SKM-1 treated with dmso at 0.1 percent for 144 hours (cell line): ENCODE measurements around the gene PCLO.

Experiments used
- DNase-seq: peaks from one replicate; lab custom pipeline; 2025; ENCODE audit not compliant: unreplicated experiment; lab: John Stamatoyannopoulos, UW

Gene PCLO

DNA sequence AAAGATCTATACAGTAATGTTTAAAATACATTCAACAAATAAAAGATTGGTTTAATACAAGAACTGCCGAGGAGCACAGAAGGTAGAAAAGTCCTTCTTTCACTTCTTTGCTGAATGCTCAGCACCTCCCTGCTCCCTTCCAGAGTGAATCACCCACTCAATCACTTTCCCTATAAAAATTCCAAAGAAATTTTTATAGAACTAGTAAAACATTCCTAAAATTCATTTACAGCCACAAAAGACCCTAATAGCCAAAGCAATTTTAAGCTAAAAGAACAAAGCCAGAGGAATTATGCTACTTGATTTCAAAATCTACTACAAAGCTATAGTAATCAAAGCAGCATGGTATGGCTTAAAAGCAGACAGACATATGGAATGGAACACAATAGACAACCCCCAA is 320.9 kb downstream of the PCLO start:
- DNase-seq = no peak

DNA sequence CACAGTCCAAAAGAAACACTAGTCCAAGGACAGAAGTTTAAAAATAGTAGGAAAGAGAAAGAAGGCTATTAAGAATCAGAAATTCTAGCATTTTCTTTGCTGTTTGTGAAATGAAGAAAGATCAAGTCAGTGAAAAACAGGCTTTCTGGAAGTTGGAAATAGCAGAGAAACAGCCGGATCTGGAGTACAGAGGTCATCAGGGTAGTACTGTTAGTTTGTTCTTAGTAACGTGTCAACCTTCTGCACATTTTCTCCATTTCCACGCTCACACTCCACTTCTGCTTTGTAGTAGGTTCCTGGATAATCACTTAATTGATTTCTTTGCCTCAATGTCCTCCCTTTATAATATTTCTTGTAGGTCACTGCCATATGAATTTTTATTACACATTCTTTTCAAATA is 322.6 kb downstream of the PCLO start:
- no peak for DNase-seq

DNA sequence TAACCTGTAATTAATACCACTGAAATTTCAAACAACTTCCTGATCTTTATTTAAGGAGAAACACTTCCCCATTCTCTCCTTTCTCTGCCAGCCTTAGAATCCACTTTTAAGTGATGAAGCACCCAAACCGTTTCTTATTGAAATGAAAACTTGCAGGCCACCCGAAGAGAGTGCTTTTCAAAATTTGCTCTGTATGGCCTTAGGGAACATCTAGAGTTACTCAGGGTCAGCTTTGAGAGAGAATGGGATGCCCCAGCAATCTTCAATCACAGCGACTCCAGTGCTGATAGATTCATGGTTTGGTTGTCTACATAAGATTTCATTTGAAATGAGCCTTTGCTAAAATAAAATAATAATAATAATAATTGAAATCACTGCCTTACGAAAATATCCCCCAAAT is 323.1 kb downstream of the PCLO start:
- no peak for DNase-seq

DNA sequence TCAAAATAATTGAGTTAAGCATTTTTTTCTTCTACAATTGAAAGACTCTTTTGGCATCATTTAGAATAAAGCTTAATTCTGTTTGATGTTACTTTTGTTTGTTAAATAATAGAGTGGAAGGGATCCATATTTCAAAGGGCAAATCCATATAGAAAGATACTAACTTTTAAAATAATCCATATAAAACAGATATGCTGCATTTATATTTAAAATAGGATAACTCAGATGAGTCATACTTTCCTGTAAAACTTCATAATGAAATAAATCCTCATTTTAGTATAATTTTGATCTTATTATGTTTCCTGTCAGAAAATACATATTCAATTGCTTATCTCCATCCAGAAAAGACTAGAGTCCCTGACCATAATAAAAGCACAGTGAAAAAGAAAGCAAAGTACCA is 323.6 kb downstream of the PCLO start:
- no peak for DNase-seq

DNA sequence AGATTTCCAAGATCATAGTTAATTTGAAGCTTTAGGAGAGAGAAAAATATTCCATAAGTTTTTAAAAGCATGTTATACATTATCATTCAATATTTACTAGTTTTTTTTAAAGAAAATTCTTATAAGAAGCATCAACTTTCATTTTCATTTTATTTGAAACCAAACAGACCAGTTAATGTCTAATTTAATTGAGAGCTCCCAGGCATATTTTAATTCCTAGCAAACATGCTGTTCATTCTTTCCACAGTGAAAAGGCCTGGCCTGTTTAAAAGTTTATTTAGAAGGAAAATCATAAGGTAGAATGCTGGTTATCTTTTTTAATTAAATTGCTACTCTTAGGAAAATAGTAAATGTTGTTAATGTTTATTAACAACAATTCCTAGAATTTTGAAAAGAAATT is 324.4 kb downstream of the PCLO start:
- no peak for DNase-seq

DNA sequence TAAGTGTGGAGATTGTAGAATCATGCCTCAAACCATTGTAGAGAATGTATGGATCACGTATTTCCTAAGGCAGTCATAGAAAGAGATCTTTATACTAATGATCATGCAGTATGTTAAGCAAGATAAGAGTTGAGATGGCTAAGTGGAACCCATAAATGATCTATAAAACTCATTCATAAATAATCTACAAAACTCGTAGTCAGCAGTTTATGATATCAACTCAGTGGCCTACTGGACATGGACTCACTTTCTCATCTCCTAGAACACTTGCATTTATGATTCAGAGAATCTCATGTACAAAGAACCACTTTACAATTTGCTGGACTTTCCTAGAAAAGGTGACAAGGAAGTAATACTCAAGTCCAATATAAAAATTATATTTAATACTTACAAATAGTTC is 339.6 kb downstream of the PCLO start:
- no peak for DNase-seq

DNA sequence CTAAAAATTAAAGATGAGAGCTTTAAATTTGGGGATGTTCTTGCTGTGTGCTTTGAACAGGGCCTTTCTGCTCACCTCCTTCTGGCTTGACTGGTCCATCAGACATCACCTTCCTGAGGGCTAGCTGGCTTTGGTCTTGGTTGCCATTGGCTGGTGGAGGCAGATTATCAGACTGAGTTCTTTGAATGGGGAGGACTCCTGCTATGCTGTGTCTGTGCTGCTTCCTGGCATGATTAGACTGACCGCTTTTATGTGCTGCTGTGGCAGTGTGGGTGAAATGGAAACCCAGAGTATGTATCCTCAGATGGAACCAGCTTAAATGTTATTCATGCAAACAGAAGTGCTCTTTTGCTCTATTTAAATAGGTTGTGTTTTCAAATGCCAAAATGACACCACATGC is 341.6 kb downstream of the PCLO start:
- DNase-seq = no peak

DNA sequence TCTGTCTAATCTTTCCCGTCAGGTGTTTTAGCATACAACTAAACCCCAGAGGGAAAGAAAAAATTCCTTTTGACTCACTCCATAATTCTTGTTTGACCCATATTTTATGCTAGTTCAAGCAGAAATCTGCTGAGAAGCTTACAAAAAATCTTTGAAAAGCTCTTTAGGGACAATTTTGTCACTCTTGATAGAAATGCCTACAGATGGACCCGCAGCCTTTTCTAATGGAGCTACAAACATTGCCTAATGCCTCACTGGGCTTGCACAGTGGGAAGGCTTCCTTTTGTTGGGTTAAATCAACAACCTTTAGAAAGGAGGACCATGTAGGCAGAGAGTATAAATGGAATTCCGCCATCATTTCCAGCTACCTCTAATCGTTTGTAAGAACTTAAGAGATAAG is 344.5 kb downstream of the PCLO start:
- DNase-seq = no peak

DNA sequence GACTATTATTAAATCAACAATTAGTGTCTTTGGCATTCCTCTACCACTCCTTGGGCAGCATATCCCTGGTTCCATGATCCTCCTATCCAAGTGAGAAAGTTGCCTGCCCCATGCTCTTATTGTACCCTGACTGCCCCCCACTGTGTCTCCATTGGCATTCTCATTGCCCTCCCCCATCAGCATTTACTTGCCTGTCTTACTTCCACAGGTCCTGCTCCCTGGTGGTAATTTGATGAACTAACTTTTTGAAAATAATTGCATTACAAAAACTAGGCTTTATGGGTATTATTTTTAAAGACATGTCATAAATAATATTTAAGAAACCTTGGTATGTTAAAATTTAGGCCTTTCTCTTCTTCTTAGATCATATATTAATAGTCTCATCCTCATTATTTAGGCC is 346.4 kb downstream of the PCLO start:
- no peak for DNase-seq

DNA sequence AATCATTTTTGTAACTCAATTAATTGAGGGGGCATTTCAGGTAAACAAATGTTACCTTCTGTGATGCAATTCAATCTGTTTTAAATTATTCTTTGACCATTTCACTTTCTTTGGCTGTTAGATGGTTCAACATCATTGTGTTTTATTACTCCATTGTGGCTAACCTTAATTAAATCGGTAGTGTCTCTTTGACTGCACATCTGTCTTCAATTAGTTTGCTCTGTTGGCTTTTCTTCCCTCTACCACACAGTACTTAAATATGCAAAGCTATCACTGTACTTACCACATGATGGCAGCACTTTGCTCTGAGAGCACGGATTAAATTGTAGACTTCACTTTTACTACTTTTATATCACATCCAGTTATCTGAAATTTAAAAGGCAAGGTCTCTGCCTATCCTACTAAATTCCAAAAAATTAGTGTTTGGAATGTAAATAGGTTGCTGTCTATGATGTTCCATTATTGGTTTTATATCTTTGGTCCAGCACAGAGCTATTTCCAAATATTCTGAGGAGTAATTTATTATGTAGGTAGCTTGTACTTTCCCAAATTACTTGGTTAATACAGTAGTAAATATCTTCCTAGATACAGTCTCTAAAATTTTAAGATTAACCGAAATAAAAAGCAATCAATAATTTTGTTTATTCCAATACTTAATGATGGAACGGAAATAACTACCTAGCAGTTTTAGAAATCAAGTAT is 352.0 kb downstream of the PCLO start:
- DNase-seq = peak; percentile 42

DNA sequence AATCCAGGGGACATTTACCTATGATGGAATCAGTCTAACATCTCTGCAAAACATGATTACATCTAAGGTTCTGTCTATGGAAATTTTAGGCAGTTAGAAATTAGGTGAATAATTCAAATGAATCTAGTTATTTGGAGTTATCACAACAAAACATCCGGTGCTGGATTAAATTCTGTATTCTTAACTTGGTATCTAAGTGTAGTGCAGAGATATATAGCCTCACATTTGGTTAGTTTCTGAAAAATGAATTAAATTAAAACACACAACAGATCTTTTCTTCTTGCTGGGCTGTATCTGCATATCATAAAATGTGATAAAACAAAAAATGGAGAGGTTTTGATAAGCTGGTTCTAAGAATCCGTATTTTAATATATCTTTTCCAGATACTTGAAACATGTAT is 354.1 kb downstream of the PCLO start:
- DNase-seq = no peak

DNA sequence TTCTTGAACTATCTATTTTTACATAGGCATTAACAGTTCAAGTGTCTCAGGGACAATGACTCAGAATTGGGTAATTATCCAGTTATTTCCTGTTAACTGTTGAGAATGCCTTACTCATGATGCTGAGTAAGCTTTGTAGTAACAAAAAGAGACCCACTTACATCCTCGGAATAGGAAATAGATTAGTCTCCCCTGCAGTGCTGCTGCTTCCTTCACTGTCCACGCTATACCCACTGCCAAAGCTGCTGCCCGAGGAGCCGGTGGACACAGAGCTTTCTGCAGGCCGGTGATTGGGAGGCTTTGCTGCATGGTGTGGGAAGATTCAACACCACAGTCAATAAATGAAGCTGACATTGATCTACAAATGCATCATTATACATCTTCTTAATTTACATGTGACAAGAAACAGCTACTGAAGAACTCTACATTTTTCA is 357.1 kb downstream of the PCLO start:
- DNase-seq = peak; percentile 62

DNA sequence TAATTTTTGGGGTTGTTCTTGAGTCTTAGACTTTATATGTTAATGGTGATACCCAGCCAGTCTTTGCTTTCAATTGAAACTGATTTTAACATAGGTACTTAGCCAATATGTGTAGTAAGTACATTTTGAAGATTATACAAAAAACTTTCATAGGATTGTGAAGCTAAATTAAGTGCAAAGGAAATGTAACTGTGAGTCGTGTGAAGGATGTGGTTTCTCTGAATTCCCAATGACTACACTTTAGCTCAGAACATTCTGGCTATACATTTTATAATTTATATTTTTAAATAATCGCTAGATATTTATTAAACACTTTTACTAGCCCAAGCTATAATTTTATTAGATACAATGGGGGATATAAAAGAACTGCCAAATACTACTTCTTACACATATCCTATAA is 359.3 kb downstream of the PCLO start:
- DNase-seq = no peak

DNA sequence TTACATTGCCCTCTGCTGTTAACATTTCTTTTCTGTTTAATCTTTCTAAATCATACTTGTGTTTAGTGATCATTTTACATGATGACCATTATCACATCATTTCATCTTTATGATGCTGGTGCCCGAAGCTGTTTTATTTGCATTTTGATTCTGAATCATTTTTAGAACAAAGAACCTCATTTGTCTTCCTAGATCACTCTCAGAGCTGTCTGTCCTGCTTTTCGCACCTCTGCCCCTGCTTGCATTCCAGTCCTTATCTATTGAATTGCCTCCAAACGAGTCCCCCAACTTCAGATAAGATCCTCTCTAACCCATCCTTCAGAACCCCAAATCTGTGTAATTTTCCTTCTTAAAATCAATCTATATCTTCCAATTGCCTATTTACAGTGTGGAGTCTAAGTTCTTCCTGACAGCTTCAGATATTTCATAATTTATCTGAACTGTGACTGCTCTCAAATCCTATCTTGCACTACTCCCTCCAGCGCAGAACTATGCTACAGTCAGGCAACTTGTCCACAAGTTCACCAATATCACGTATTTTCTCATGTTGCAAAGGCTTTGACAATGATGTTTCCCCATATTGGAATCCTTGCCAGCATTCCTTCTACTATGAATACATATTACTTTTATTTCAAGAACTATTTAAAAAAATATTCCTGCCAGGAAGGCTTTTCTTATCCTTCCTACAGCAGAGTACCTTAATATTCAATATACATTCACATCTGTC is 372.6 kb downstream of the PCLO start:
- no peak for DNase-seq

DNA sequence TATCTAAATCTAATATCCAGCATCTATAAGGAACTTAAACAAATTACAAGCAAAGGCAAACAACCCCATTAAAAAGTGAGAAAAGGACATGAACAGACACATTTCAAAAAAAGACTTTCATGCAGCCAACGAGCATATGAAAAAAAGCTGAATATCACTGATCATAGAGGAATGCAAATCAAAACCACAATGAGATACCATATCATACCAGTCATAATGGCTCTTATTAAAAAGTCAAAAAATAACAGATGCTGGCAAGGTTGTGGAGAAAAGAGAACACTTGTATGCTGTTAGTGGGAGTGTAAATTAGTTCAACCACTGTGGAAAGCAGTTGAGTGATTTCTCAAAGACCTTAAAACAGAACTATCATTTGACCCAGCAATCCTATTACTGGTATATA is 384.7 kb downstream of the PCLO start:
- DNase-seq = no peak

DNA sequence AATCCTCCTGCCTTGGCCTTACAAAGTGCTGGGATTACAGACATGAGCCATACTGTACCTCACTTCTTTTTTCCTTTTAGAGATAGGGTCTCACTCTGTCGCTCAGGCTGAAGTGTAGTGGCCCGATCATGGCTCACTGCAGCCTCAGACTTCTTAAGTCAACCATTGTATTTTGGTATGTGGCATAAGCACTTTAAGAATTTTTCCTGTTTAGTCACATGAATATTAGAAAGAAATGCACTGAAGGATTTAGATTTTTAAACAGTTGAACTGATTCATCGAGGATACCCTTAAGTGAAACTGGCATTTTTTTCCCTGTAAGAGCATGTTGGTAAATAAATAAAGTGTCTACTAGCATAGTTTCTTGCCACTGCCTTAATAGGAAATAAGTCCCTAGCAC is 399.8 kb downstream of the PCLO start:
- no peak for DNase-seq

DNA sequence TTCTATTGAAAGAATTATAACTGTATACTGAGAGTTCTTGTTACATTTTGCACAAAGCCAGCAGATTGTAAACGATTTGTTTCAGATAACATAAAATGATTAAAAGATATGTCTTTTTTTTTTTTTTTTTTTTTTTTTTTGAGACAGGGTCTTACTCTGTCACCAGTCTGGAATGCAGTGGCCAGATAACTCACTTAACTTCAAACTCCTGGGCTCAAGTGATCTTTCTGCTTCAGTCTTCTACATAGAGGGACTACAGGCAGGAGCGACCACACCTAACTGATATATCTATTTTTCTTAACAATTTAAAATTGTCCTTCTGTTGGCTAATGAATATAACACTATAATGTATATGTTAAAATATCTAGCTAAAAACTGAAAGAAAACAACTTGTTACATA is 401.9 kb downstream of the PCLO start:
- DNase-seq = no peak

DNA sequence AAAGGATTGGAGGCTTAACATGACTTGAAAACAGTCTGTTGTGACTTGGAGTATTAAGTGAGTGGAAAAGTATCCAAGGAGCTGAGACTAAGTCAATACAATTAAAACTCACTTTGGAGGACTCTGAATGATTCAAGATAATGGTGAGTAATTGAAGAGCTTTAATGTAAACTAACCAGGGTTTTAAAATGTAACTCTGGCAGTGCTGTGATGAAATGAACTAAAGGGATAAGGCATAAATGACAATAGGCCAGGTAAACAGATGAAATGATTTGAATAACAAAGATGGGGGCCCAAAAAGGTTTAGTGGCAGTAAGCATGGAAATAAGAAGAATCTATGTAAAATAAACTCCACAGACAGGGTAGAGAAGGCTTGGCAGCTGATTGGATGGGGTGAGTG is 402.6 kb downstream of the PCLO start:
- DNase-seq = no peak

DNA sequence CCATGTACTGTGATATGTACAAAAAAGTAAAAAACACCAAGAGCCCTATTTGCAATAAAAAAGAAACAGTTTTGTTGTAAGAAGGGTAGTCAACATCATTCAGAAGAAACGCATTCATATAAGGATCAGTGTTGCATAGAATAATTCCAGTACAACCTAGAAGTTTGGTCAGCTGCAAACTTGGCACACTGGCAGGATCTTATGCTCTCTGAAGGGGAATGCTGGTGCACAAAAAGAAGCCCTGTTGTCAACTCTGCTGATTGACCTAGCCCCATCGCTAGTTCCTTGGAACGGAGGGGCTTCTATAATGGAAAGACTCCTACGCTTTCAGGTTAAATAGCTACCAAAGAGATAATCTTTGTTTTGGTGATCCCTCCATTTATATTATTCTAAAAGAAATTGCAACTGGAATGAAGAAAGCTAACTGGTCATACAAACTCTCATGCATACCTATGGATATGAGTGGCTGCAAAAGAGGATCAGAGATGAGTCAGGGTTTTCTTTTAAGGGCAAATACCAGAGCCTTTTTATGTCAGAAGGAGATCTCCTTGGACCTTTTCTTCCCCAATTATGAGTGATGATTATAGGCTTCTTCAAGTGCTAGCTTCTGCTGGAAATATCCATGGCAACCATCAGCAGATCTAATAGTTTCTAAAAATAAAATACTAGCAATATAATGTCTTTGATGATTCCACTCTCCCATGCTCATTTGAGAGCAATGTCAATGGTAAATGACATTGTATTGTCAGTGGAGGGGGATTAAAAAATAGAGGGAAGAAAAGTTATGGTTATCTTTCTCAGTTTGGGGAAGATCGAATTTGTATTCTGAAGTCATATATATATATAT is 406.8 kb downstream of the PCLO start:
- no peak for DNase-seq

DNA sequence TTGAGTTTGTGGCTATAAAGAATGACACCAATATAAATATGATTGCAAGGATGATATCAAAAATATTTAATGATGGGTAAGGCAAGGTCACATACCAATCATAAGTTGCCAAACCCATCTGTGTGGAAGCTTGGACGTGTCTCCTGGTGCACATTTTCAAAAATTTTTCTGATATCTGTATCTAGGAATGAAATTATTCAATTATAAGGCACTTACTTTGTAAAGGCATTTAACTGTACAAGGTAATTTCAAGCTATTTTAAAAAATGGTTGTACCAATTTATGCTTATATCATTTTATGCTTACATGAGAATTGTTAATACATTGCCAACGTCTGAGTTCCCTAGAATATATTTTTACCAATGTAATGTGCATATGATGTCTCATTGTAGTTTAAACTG is 412.7 kb downstream of the PCLO start:
- no peak for DNase-seq

DNA sequence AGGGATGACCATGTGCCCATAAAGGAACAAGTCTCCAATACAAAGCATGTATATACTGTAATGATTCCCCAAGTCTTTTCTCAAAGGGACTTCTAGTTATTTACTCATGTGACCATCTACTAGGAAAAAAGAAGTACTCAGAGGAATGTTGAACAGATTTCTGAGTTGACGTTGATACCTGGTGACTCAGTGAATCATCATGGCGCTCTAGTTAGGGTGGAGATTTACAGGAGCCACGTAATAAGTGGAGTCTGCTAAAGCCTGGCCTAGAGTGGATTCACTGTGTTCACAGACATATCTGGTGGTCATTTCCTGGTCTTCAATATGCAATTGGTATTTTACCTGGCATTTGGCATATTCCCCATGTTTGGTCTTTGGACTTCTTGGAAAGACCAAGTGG is 416.9 kb downstream of the PCLO start:
- no peak for DNase-seq

DNA sequence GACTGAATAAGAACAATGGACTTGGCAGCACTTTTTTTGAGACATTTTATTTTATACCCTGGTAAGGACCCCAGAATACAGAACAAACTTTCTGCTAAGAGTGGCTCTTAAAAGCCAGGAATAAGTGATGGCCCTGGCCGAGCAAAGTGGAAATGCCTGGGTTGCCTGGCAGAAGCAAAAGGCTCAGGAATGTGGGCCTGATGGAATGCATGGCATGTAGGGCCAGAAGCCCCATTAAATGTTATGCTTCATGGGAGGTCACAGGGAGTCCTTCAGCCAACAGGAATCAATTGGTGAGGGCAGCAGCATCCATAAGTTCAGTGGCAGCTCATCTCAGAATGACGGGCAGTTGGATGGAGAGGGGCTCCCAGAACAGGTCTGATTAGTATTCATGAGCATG is 417.6 kb downstream of the PCLO start:
- DNase-seq = no peak
